NB4 (cell line): ENCODE data around the gene LCMT1.

Experiments
- DNase-seq: peaks from one replicate; pipeline ENCODE4 v3.0.0; 2010; ENCODE audit warnings: low read depth
- H3K4me3 ChIP-seq: one replicate; pipeline ENCODE4 v1.5.1; 2011; ENCODE audit warnings: mild to moderate bottlenecking, low read depth, low read length, moderate library complexity
- CTCF ChIP-seq: IDR thresholded peaks from one replicate; pipeline ENCODE4 v1.5.1; 2012; ENCODE audit warnings: low read depth, low read length
- MAX ChIP-seq: IDR thresholded peaks from 2 replicates; pipeline ENCODE4 v1.6.1; 2011; ENCODE audit warnings: low read depth, low read length
- MYC ChIP-seq: IDR thresholded peaks from 2 replicates; pipeline ENCODE4 v1.6.1; 2011; ENCODE audit warnings: low read depth, low read length
- POLR2A ChIP-seq: IDR thresholded peaks from 2 replicates; pipeline ENCODE4 v1.6.1; 2011; ENCODE audit warnings: mild to moderate bottlenecking; ENCODE audit not compliant: insufficient read length; ENCODE audit errors: extremely low read depth

Gene LCMT1

GRCh38 chr16:25219070-25219737 lies 107.7 kb downstream of the LCMT1 start:
- H3K4me3 ChIP-seq: no peak overlapping the region
- DNase-seq: no peak
- no peak for TF ChIP-seq MYC
- no peak for TF ChIP-seq MAX
- no peak for TF ChIP-seq CTCF
- no peak for TF ChIP-seq POLR2A

DNA sequence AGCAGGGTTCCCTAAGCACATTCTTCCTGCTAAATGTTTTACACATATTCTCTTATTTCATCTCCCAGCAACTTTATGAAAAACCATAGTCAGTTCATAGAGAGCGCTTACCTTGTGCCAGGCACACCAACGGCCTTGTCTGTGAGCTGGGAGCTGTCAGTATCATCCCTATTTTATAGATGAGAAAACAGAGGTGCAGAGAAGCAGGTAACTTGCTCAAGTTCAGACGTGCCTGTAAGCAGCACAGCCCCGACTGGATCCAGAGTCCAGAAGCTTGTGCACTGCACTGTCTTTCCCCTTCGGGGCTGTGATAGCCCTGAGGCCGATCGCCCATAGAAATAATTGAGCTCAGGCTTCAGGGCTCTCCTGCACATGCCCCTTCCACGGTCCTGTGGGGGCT lies 111.4 kb downstream of the LCMT1 start:
- DNase-seq: no peak
- TF ChIP-seq CTCF: no peak
- no peak for TF ChIP-seq POLR2A
- TF ChIP-seq MYC: no peak
- H3K4me3 ChIP-seq: no peak overlapping the region

GRCh38 chr16:25223964-25224363 lies 112.4 kb downstream of the LCMT1 start:
- no peak for DNase-seq
- TF ChIP-seq CTCF: no peak
- no peak overlapping the region for H3K4me3 ChIP-seq

- no peak overlapping the region for H3K4me3 ChIP-seq
- no peak for DNase-seq
- TF ChIP-seq MAX (no peak), MYC (no peak), CTCF (no peak), POLR2A (no peak)
Measured at GRCh38 chr16:25224731-25225319, 113.3 kb downstream of the LCMT1 start.
